Kidney epithelial cell (primary cell): Measurements from ENCODE around the gene MRPS26. TPM values are rescaled to one million over a fixed set of nuclear protein-coding genes. Genes with fewer than 3 reads are reported as not detected.

Source experiments
- DNase-seq: peaks from one replicate; pipeline ENCODE4 v3.0.0-alpha.2; 2010; ENCODE audit warnings: low read depth
- H3K27me3 ChIP-seq: 2 replicates; pipeline ENCODE4 v1.6.0; 2011; ENCODE audit warnings: low read length; ENCODE audit not compliant: control insufficient read depth, insufficient read depth
- H3K36me3 ChIP-seq: 2 replicates; pipeline ENCODE4 v1.5.1; 2011; ENCODE audit warnings: low read length; ENCODE audit not compliant: control insufficient read depth, insufficient read depth
- H3K4me3 ChIP-seq: 2 replicates; pipeline ENCODE4 v1.5.1; 2011; ENCODE audit warnings: low read depth, mild to moderate bottlenecking, control low read depth, low read length
- CTCF ChIP-seq: IDR thresholded peaks from 2 replicates; pipeline ENCODE4 v1.5.1; 2011; ENCODE audit warnings: mild to moderate bottlenecking, moderate library complexity, low read length, control low read depth, inconsistent platforms; ENCODE audit not compliant: insufficient read depth, poor library complexity, severe bottlenecking
- total RNA-seq: library from RNA; depleted of rRNA; stranded (reverse); fragments of >200 nt; gene quantifications from 2 replicates; pipeline ENCODE4 v1.2.3, GENCODE V29; 2015

MRPS26 gene
- total RNA-seq = 70.4 and 80.8 TPM in 2 replicates

DNA sequence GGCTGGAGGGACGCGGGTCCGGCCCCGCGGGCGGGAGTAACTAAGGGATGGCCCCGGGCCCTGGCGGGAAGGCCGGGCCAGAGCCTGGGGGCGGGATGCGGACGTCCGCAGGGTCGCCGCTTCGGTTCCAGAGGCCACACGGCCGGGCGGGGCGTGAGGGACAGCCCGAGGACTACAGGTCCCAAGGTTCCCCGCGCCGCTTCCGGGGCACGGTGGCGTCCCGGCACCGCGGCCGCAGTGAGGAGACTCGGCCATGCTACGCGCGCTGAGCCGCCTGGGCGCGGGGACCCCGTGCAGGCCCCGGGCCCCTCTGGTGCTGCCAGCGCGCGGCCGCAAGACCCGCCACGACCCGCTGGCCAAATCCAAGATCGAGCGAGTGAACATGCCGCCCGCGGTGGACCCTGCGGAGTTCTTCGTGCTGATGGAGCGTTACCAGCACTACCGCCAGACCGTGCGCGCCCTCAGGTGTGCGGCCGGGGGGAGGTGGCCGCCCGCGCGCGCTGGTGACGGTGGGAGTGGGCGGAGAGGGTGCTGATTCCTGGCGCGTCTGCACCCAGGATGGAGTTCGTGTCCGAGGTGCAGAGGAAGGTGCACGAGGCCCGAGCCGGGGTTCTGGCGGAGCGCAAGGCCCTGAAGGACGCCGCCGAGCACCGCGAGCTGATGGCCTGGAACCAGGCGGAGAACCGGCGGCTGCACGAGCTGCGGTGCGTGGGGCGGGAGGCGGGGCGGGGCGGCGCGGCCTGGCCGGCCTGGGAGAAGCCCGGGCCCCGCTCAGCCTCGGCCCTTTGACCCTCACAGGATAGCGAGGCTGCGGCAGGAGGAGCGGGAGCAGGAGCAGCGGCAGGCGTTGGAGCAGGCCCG, at the start of gene MRPS26:
TSS of gene MRPS26 (plus strand) at position 237 of the 861 bp plus-strand sequence. CDS start at position 254, 17 bp downstream.
- Histone ChIP-seq H3K4me3 (peak within 1 kb of the TSS; percentile 54), H3K36me3 (peaks cover 6% of the 10 kb centered on the region), H3K27me3 (no peaks in the 10 kb centered on the region)
- DNase-seq = no peak
- TF ChIP-seq CTCF = no peak

- no peaks in the 10 kb centered on the region for H3K36me3 ChIP-seq
- DNase-seq = no peak
- no peaks in the 10 kb centered on the region for H3K27me3 ChIP-seq
- TF ChIP-seq CTCF = no peak
- H3K4me3 ChIP-seq = no peak overlapping the region
These were observed 47.1 kb upstream of the MRPS26 start for GRCh38 chr20:2998728-2999127.

DNA sequence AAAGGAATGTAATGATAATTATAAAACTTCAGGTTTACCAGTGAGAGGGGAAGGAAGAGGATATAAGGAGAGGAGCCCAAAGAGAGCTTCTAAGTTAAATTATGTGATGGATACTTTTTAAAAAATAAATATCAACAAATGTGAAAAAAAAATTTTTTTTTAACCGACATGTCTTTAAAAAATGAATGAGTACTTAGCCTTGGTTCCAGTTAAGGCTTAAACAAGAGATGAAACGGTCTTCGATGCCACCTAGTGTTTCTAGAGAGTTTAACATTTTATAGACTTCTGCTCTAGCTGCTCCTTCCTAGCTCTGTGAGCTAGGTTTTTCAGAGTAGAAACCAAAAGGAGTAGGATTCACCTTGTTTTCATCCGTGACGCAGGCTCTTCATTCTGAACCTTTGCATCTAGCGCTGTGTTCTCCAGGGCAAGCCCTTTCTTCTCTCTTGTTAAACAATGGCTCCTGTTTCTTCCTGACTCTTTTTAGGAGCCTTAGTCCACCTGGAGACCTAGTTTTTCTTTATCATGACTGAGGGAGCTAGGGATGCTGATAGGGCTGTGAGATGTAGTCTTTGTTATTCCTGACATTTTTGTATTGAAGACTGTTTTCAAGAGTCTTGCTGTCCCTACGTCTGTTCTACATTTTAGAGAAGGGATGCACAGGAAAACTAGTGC, 44.9 kb upstream of the MRPS26 start:
- DNase-seq = no peak
- Histone ChIP-seq H3K36me3 (no peaks in the 10 kb centered on the region), H3K27me3 (no peaks in the 10 kb centered on the region), H3K4me3 (no peak overlapping the region)
- TF ChIP-seq CTCF = peak; percentile 34

DNA sequence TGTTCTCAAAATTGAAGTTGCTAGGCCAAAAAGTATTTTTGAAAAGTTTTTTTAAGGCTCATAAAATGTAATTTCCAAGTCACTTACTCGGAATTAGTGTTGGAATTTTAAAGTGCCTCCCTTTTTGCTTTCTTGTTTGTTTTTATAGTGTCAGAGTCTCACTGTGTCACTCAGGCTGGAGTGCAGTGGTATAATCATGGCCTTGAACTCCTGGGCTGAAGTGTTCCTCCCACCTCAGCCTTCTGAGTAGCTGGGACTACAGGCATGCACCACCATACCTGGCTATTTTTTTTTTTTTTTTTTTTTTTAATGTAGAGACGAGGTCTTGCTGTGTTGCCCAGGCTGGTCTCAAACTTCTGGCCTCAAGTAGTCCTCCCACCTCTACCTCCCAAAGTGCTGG, 42.4 kb upstream of the MRPS26 start:
- no peak for DNase-seq
- H3K4me3 ChIP-seq = no peak overlapping the region
- H3K27me3 ChIP-seq = no peaks in the 10 kb centered on the region
- no peaks in the 10 kb centered on the region for H3K36me3 ChIP-seq
- no peak for TF ChIP-seq CTCF

- peak; percentile 42 for DNase-seq
- TF ChIP-seq CTCF = no peak
- H3K4me3 ChIP-seq = no peak overlapping the region
- H3K36me3 ChIP-seq = peaks cover 1% of the 10 kb centered on the region
- no peaks in the 10 kb centered on the region for H3K27me3 ChIP-seq
These were observed 34.7 kb upstream of the MRPS26 start for GRCh38 chr20:3010985-3011723.
